Lower lobe of right lung (tissue), 2 donors: ENCODE measurements around the gene PAK2. TPM values are rescaled to one million over a fixed set of nuclear protein-coding genes. Genes with fewer than 3 reads are reported as not detected.
A peak's percentile ranks its signal among the peaks of the same experiment; 100 is the strongest.
"Not testable (repeated sequence)": the region's sequence is repeated elsewhere in the genome, so short reads cannot be mapped to it uniquely, and the experiment has no call there.

Experiments
- ATAC-seq, 2 donors: fragments of 200-7000 bp; cut with Tn5 transposase; one replicate each; pipeline ENCODE4 v1.9.1; 2020 to 2022; ENCODE audit warnings: mild to moderate bottlenecking in 2 of 2, moderate library complexity in 2 of 2
- DNase-seq: peaks from one replicate; pipeline ENCODE4 v3.0.0-alpha.2; 2020
- H3K27ac ChIP-seq: fragments of 200-600 bp; one replicate; pipeline ENCODE4 v1.8.0; 2022
- H3K27me3 ChIP-seq: fragments of 200-600 bp; one replicate; pipeline ENCODE4 v1.8.0; 2022; ENCODE audit warnings: low read depth
- H3K36me3 ChIP-seq: fragments of 200-600 bp; one replicate; pipeline ENCODE4 v1.8.0; 2022; ENCODE audit warnings: mild to moderate bottlenecking
- H3K4me1 ChIP-seq: fragments of 200-600 bp; one replicate; pipeline ENCODE4 v1.8.0; 2022
- H3K4me3 ChIP-seq: fragments of 200-600 bp; one replicate; pipeline ENCODE4 v1.8.0; 2022; ENCODE audit warnings: mild to moderate bottlenecking
- H3K9me3 ChIP-seq: fragments of 200-600 bp; one replicate; pipeline ENCODE4 v1.8.0; 2022
- CTCF ChIP-seq: fragments of 200-600 bp; IDR thresholded peaks from one replicate; pipeline ENCODE4 v1.8.0; 2022; ENCODE audit warnings: antibody characterized with exemption, mild to moderate bottlenecking
- intact Hi-C: fragments of 100-400 bp; cut with DNase I; formaldehyde crosslinking; loops from one replicate; pipeline ENCODE4 v1.11.0; 2022
- total RNA-seq: library from RNA; stranded (reverse); fragmentation: NEBNext Ultra II Directional; extraction: Animal tissue kit (Norgen Biotek cat#: 25700); gene quantifications from one replicate; pipeline ENCODE4 v1.2.1, GENCODE V29; 2021
- donor health status: DM: no; HTN: yes; CAD: no; lungs with severe emphysema.

PAK2 gene
- total RNA-seq, 1 donor from 2014 or later: 80.7 TPM

DNA sequence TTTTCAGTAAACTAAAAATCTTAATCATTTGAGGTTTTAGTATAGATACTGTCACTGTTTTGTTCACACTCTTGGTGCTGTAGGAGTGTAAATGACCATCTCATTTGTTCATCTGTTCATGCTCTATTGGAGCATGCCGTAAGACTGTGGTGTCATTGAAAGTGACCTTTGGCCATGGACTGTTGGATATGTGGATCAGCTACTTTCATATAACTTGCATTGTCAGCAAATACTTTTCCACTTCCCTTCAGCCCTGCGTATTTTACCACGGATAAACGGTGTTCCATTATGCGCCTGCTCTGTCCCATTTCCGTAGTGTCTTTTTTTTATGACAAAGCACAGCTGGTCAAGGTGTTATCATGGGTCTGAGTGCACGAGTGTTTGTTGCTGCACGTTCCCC, 95.4 kb downstream of the PAK2 start:
- no peak for DNase-seq

GRCh38 chr3:196836626-196837025, 97.0 kb downstream of the PAK2 start:
- ATAC-seq, DNase-seq, H3K36me3 ChIP-seq, H3K27me3 ChIP-seq, H3K27ac ChIP-seq, H3K9me3 ChIP-seq, H3K4me3 ChIP-seq, H3K4me1 ChIP-seq, intact Hi-C loops: not testable (repeated sequence)

More for the DNA sequence above, 95.4 kb downstream of the PAK2 start:
- H3K9me3 ChIP-seq: no peaks in the 10 kb centered on the region
- no peak overlapping the region for H3K4me3 ChIP-seq
- H3K36me3 ChIP-seq: peaks cover 21% of the 10 kb centered on the region
- no peaks in the 10 kb centered on the region for H3K4me1 ChIP-seq
- ATAC-seq: no peak
- no peak overlapping the region for H3K27ac ChIP-seq
- no peaks in the 10 kb centered on the region for H3K27me3 ChIP-seq
- TF ChIP-seq CTCF: no peak
- intact Hi-C loops: no loop called here

DNA sequence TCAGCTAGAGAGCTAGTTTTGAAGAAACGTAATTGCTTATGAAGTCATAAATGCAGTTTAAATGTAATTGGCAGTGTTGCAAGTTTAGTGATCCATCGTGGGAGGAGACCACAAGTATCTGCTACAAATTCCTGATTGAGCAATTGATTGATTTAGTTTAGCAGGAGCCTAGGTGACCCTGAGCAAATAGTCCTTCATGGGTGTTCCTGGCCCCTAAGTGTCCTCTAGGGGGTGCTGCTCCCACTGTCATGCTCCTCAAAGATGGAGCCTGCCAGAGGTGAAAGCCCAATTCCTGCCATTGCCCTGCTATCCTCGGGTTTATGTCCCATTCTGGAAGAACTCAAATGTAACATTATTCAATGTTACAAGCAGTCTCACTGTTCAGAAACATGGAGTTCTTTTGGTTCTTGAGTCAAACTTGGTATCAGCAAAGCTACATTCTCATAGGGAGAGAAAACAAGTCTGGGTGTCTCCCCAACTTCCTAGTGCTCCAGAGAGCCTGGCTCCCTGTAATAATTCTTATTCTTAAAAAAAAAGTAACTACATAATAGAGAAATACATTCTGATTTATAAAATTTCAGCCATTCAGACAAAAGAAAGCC, 98.3 kb downstream of the PAK2 start:
- Histone ChIP-seq H3K27ac (no peak overlapping the region), H3K4me1 (no peaks in the 10 kb centered on the region), H3K4me3 (no peak overlapping the region), H3K36me3 (no peaks in the 10 kb centered on the region), H3K27me3 (no peaks in the 10 kb centered on the region), H3K9me3 (no peaks in the 10 kb centered on the region)
- intact Hi-C loops: no loop called here
- peak; percentile 85 for TF ChIP-seq CTCF
- peak; percentile 91 for ATAC-seq
- peak; percentile 68 for DNase-seq

DNA sequence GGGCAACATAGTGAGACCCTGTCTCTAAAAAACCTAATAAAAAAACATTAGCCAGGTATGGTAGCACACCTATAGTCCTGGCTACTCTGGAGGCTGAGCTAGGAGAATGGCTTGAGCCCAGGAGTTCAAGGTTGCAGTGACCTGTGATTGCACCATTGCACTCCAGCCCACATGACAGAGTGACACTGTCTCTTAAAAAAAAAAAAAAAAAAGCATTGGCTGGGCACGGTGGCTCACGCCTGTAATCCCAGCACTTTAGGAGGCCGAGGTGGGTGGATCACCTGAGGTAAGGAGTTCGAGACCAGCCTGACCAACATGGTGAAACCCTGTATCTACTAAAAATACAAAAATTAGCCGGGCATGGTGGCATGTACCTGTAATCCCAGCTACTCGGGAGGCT, 99.7 kb downstream of the PAK2 start:
- intact Hi-C loops, H3K27ac ChIP-seq, H3K27me3 ChIP-seq, H3K9me3 ChIP-seq, H3K36me3 ChIP-seq, ATAC-seq, DNase-seq, H3K4me1 ChIP-seq, H3K4me3 ChIP-seq: not testable (repeated sequence)

DNA sequence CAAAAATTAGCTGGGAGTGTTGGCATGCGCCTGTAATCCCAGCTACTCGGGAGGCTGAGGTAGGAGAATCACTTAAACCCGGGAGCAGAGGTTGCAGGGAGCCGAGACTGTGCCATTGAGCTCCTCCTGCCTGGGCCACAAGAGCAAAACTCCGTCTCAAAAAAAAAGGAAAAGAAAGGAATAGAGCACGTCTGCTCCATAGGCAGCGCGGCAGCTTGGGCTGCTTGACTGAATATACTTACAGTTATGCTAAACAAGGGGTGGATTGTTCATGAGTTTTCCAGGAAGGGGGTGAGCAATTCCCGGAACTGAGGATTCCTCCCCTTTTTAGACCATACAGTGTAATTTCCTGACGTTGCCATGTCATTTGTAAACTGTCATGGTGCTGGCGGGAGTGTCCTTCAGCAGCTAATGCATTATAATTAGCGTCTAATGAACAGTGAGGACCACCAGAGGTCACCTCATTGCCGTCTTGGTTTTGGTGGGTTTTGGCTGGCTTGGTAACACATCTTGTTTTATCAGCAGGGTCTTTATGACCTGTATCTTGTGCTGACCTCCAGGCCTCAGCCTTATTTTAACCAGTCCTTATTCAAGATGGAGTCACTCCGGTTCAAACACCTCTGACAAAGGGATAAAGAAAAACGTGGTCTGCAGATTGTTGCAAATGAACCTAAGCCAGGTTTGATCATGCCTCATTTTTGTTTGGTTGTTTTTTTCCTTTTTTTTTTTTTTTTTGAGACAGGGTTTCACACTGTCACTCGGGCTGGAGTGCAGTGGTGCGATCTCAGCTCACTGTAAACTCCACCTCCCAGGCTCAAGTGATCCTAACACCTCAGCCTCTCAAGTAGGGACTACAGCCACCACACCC, 103.1 kb downstream of the PAK2 start:
- no peak overlapping the region for H3K27ac ChIP-seq
- intact Hi-C loops: no loop called here
- no peaks in the 10 kb centered on the region for H3K36me3 ChIP-seq
- no peak for TF ChIP-seq CTCF
- DNase-seq: no peak
- no peak for ATAC-seq
- no peaks in the 10 kb centered on the region for H3K27me3 ChIP-seq
- no peak overlapping the region for H3K4me3 ChIP-seq
- H3K9me3 ChIP-seq: no peaks in the 10 kb centered on the region
- no peaks in the 10 kb centered on the region for H3K4me1 ChIP-seq

GRCh38 chr3:196843435-196844110, 103.9 kb downstream of the PAK2 start:
- H3K4me3 ChIP-seq: no peak overlapping the region
- ATAC-seq: no peak
- TF ChIP-seq CTCF: no peak
- no peaks in the 10 kb centered on the region for H3K4me1 ChIP-seq
- intact Hi-C loops: no loop called here
- no peak overlapping the region for H3K27ac ChIP-seq
- no peak for DNase-seq
- no peaks in the 10 kb centered on the region for H3K27me3 ChIP-seq
- no peaks in the 10 kb centered on the region for H3K9me3 ChIP-seq
- no peaks in the 10 kb centered on the region for H3K36me3 ChIP-seq

- intact Hi-C loops, DNase-seq: not testable (repeated sequence)
Observed at GRCh38 chr3:196844235-196845219, 104.9 kb downstream of the PAK2 start.

GRCh38 chr3:196848375-196848774, 108.7 kb downstream of the PAK2 start:
- H3K4me3 ChIP-seq, intact Hi-C loops, H3K36me3 ChIP-seq, H3K9me3 ChIP-seq, H3K4me1 ChIP-seq, ATAC-seq, H3K27ac ChIP-seq, H3K27me3 ChIP-seq, DNase-seq: not testable (repeated sequence)

More at GRCh38 chr3:196844235-196845219, 104.9 kb downstream of the PAK2 start:
- not testable (repeated sequence) for ATAC-seq, H3K36me3 ChIP-seq, H3K9me3 ChIP-seq, H3K27me3 ChIP-seq, H3K4me1 ChIP-seq, H3K4me3 ChIP-seq, H3K27ac ChIP-seq
